K562 (cell line): ENCODE data around the gene FKBP1C. TPM values are rescaled to one million over a fixed set of nuclear protein-coding genes. Genes with fewer than 3 reads are reported as not detected.

Source experiments
- ATAC-seq: fragments of 200-7000 bp; cut with Tn5 transposase; 3 replicates; pipeline ENCODE4 v1.9.1; 2020; ENCODE audit warnings: moderate library complexity
- BruUV-seq: library from RNA; stranded (reverse); fragments of 400-500 nt; replicated peaks from 2 replicates; lab custom pipeline; 2021; lab: Mats Ljungman, UMichigan
- CTCF ChIA-PET: fragments of 300-600 bp; formaldehyde crosslinking; extraction: SDS; loops from one replicate; lab custom pipeline; 2021; ENCODE audit warnings: low intra/inter-chr PET ratio; lab: Yijun Ruan, JAX
- POLR2A ChIA-PET: fragments of 300-600, 350-650 bp; sonication (Branson Sonifier 250); formaldehyde crosslinking; extraction: SDS; loops from one replicate; lab custom pipeline; 2021; ENCODE audit warnings: antibody characterized with exemption, inconsistent platforms; lab: Yijun Ruan, JAX
- DNase-seq, 4 experiments: peaks; one replicate each; pipeline versions ENCODE4 v3.0.0 to v3.0.0-alpha.2; 2011 to 2018; ENCODE audit warnings: low spot score in 3 of 4, mixed read lengths in 3 of 4; ENCODE audit errors: extremely low read depth in 1 of 4
- FAIRE-seq: peaks from 2 replicates; lab custom pipeline; 2011; peaks lifted over from hg19 to GRCh38; lab: Jason Lieb, UNC
- H2AFZ ChIP-seq: 2 replicates; pipeline ENCODE4 v1.6.0; 2011; ENCODE audit warnings: low read depth, low read length, control low read depth, inconsistent platforms
- H3K27ac ChIP-seq: fragments of 200-600 bp; 3 replicates; pipeline ENCODE4 v1.8.0; 2011; ENCODE audit warnings: low read depth, mild to moderate bottlenecking, control low read depth, inconsistent platforms, low read length, moderate library complexity, mixed read lengths; ENCODE audit errors: extremely low read depth
- H3K27me3 ChIP-seq, 2 experiments: fragments of 300-600 bp in 1 of 2; 2 replicates in 1 of 2; 3 replicates in 1 of 2; pipeline versions ENCODE4 v1.6.0 to v1.8.0; 2011; ENCODE audit warnings: inconsistent platforms in 2 of 2, low read length in 2 of 2, mild to moderate bottlenecking in 1 of 2, mixed read lengths in 1 of 2, moderate library complexity in 1 of 2; ENCODE audit not compliant: control insufficient read depth in 2 of 2, insufficient read depth in 2 of 2
- H3K36me3 ChIP-seq: fragments of 300-600 bp; 3 replicates; pipeline ENCODE4 v1.8.0; 2011; ENCODE audit warnings: mild to moderate bottlenecking, low read length, inconsistent platforms; ENCODE audit not compliant: control insufficient read depth, insufficient read depth
- H3K4me1 ChIP-seq, 2 experiments: fragments of 200-600 bp in 1 of 2; replicated peaks in 1 of 2; 2 replicates in 1 of 2; 3 replicates in 1 of 2; pipeline versions ENCODE4 v1.5.1 to v1.8.0; 2011; ENCODE audit warnings: inconsistent platforms in 2 of 2, low read length in 2 of 2, mild to moderate bottlenecking in 1 of 2, mixed read lengths in 1 of 2, moderate library complexity in 1 of 2; ENCODE audit not compliant: control insufficient read depth in 2 of 2, insufficient read depth in 2 of 2
- H3K4me2 ChIP-seq: 2 replicates; pipeline ENCODE4 v1.6.1; 2011; ENCODE audit warnings: low read length, control low read depth, inconsistent platforms, mixed read lengths; ENCODE audit not compliant: insufficient read depth
- H3K4me3 ChIP-seq: fragments of 200-600 bp; sonication (generic), shearing (Covaris generic); 2 replicates; pipeline ENCODE4 v1.5.1; 2016; ENCODE audit warnings: control low read depth, inconsistent platforms
- H3K79me2 ChIP-seq: fragments of 200-600 bp; 3 replicates; pipeline ENCODE4 v1.8.0; 2011; ENCODE audit warnings: low read length, inconsistent platforms; ENCODE audit not compliant: control insufficient read depth, insufficient read depth
- H3K9ac ChIP-seq, 2 experiments: 2 replicates each; pipeline versions ENCODE4 v1.6.0 to v1.6.1; 2011; ENCODE audit warnings: low read depth in 2 of 2, low read length in 2 of 2, control low read depth in 1 of 2, inconsistent platforms in 1 of 2, mild to moderate bottlenecking in 1 of 2, mixed read lengths in 1 of 2; ENCODE audit not compliant: insufficient read depth in 1 of 2
- H3K9me1 ChIP-seq: one replicate; pipeline ENCODE4 v1.6.0; 2011; ENCODE audit warnings: inconsistent platforms, mild to moderate bottlenecking, low read length, moderate library complexity; ENCODE audit not compliant: control insufficient read depth, insufficient read depth
- H3K9me3 ChIP-seq: replicated peaks from 2 replicates; pipeline ENCODE4 v1.5.1; 2011; ENCODE audit warnings: low read depth, low read length, inconsistent platforms; ENCODE audit not compliant: control insufficient read depth, insufficient read depth
- H4K20me1 ChIP-seq: replicated peaks from 2 replicates; pipeline ENCODE4 v1.6.1; 2011; ENCODE audit warnings: low read length, inconsistent platforms, mixed read lengths; ENCODE audit not compliant: control insufficient read depth, insufficient read depth
- SPI1 ChIP-seq: IDR thresholded peaks from 2 replicates; pipeline ENCODE4 v1.6.1; 2011; ENCODE audit warnings: low read depth, low read length, control low read depth, borderline replicate concordance
- ZNF232 ChIP-seq: sonication (generic); formaldehyde crosslinking; IDR thresholded peaks from 2 replicates; pipeline ENCODE4 v1.8.0; 2022; ENCODE audit warnings: mild to moderate bottlenecking, missing genetic modification reagents
- in situ Hi-C: fragments of 300-500 bp; cut with MboI; formaldehyde crosslinking; loops from 4 replicates; pipeline ENCODE4 v1.15.0; 2018; ENCODE audit warnings: inconsistent platforms, mixed read lengths
- intact Hi-C: fragments of 100-400 bp; cut with micrococcal nuclease; formaldehyde crosslinking; loops from 2 replicates; pipeline ENCODE4 v1.14.2; 2022
- polyA plus RNA-seq, 8 experiments: library from polyadenylated mRNA; depleted of rRNA in 4 of 8; stranded (reverse) in 5 of 8; unstranded in 3 of 8; fragments of >200 nt; fragmentation: Nextera tagmentation in 2 of 8; fragmentation: Illumina TruSeq in 1 of 8; extraction: Ambion mirVana in 2 of 8; extraction: Trizol in 1 of 8; gene quantifications; 2 replicates each; pipeline versions ENCODE4 v1.2.1 to v1.2.3, GENCODE V29; 2011 to 2014; ENCODE audit warnings: inconsistent platforms in 1 of 8, missing spikeins in 1 of 8
- total RNA-seq, 7 experiments: library from RNA; depleted of rRNA in 6 of 7; stranded (reverse); fragments of >200 nt in 6 of 7; fragmentation: Illumina TruSeq in 2 of 7; extraction: Trizol in 2 of 7; gene quantifications; 2 replicates each; pipeline versions ENCODE4 v1.2.1 to v1.2.3, GENCODE V29; 2011 to 2021; ENCODE audit warnings: low replicate concordance in 1 of 7
- TF ChIP-seq, protein P1 (sequence below): fragments of 450-650 bp; IDR thresholded peaks from 2 replicates; pipeline ENCODE4 v1.6.1; 2018; ENCODE audit not compliant: partially characterized antibody

FKBP1C gene
- total and polyA plus RNA-seq, 9 of the 15 experiments (the other 6 are each of a cell fraction or from before 2014, with no cell fraction given) = 0.14 to 1.4 (median 0.28) TPM; not detected in 2

DNA sequence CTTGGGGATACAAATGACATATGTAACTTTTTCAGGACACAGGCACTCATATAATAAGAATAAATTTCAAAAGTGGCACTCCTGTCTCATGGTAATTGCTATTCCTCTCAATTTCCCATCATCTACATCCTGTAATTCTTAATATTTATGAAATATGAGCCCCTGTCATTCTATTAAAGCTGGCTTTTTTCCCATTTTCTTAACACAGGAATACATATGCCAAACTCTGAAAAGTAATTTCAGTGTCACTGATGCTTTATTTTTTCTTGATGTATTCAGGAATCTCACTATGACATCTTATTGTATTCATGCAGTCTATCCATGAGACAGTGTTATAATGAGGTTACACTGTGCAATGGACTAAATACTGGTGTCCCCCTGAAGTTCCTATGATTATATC, 24.3 kb upstream of the FKBP1C start:
- Histone ChIP-seq H4K20me1 (no peaks in the 10 kb centered on the region), H3K9me3 (no peaks in the 10 kb centered on the region), H3K4me3 (no peak overlapping the region), H3K27ac (no peak overlapping the region), H3K9me1 (no peaks in the 10 kb centered on the region), H3K79me2 (no peaks in the 10 kb centered on the region), H2AFZ (no peak overlapping the region), H3K9ac (no peak overlapping the region), H3K36me3 (no peaks in the 10 kb centered on the region), H3K27me3 (no peaks in the 10 kb centered on the region), H3K4me1 (no peaks in the 10 kb centered on the region), H3K4me2 (no peak overlapping the region)
- TF ChIP-seq ZNF232 (CRISPR knock-in tag) = no peak
- no TSS peak for BruUV-seq
- no peak for FAIRE-seq
- in situ Hi-C loops = no loop called here
- no peak for ATAC-seq
- POLR2A ChIA-PET = no interaction called here
- CTCF ChIA-PET = no interaction called here
- no peak for DNase-seq
- intact Hi-C loops = no loop called here

DNA sequence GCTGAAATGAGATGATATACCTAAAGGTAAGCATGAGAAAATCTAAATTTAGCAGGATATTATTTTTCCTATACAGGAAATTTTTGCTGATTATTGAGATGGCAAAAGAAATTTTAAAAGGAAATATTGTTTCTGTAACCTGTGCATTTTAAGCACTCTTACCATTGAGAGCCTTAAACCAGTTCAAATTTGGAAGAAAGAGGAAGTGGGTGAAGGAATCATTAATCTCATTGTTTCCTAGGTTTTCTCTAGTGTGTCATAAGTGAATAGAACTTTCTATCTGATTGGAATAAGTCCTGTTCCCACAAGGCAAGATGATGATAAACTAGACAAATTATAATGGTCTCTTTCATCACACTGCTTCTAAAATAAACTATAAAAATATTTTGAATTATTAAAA, 22.4 kb upstream of the FKBP1C start:
- H2AFZ ChIP-seq = no peak overlapping the region
- in situ Hi-C loops = no loop called here
- no peak overlapping the region for H3K4me3 ChIP-seq
- ChIA-PET POLR2A (no interaction called here), CTCF (no interaction called here)
- no peaks in the 10 kb centered on the region for H3K9me1 ChIP-seq
- H3K27me3 ChIP-seq = no peaks in the 10 kb centered on the region
- no peak overlapping the region for H3K9ac ChIP-seq
- no peaks in the 10 kb centered on the region for H4K20me1 ChIP-seq
- no peaks in the 10 kb centered on the region for H3K36me3 ChIP-seq
- H3K27ac ChIP-seq = no peak overlapping the region
- no peaks in the 10 kb centered on the region for H3K79me2 ChIP-seq
- no TSS peak for BruUV-seq
- intact Hi-C loops = no loop called here
- FAIRE-seq (no peak), DNase-seq (no peak), ATAC-seq (no peak)
- H3K9me3 ChIP-seq = no peaks in the 10 kb centered on the region
- H3K4me2 ChIP-seq = no peak overlapping the region
- no peaks in the 10 kb centered on the region for H3K4me1 ChIP-seq
- TF ChIP-seq, protein P1, sequence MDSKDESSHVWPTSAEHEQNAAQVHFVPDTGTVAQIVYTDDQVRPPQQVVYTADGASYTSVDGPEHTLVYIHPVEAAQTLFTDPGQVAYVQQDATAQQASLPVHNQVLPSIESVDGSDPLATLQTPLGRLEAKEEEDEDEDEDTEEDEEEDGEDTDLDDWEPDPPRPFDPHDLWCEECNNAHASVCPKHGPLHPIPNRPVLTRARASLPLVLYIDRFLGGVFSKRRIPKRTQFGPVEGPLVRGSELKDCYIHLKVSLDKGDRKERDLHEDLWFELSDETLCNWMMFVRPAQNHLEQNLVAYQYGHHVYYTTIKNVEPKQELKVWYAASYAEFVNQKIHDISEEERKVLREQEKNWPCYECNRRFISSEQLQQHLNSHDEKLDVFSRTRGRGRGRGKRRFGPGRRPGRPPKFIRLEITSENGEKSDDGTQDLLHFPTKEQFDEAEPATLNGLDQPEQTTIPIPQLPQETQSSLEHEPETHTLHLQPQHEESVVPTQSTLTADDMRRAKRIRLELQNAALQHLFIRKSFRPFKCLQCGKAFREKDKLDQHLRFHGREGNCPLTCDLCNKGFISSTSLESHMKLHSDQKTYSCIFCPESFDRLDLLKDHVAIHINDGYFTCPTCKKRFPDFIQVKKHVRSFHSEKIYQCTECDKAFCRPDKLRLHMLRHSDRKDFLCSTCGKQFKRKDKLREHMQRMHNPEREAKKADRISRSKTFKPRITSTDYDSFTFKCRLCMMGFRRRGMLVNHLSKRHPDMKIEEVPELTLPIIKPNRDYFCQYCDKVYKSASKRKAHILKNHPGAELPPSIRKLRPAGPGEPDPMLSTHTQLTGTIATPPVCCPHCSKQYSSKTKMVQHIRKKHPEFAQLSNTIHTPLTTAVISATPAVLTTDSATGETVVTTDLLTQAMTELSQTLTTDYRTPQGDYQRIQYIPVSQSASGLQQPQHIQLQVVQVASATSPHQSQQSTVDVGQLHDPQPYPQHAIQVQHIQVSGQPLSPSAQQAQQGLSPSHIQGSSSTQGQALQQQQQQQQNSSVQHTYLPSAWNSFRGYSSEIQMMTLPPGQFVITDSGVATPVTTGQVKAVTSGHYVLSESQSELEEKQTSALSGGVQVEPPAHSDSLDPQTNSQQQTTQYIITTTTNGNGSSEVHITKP = no peak
- TF ChIP-seq SPI1 = peak; percentile 38; the same call in 1 of the 2 replicates
